ENCODE data around the gene ATMIN. TPM values are rescaled to one million over a fixed set of nuclear protein-coding genes. Genes with fewer than 3 reads are reported as not detected.

ATMIN gene
- total and polyA plus RNA-seq, 10 of the 15 experiments (the other 5 are each of a cell fraction or from before 2014, with no cell fraction given) = 5.2 to 28.9 (median 18.3) TPM

DNA sequence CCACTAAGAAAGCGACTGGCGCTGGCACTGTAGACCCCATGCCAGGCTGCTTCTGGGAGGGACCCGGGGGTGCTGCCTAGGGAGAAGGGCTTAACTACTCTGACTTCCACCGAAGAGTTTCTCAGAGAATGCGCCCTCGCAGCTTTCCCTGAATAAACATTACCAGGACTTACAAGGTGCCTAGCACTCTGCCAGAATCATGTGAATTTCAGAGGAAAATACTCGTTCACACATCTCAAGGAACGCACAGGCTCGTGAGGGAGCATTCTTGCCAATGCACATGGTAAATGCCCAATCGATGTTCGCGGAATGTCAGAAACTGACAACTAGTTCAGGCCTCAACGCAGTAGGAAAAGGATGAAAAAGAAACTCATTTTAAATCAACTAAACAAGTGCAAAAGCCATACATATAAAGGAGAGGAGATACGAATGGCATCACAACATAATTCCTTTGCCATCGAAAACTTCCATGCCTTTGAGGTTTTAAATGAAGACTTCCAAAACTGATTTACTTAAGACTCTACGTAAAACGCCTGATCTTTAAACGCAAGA lies 30.0 kb upstream of the ATMIN start:
- CTCF ChIA-PET = interaction anchor here (0.7 to 5.1 kb wide), 5 partner anchors 12 to 74 kb away, joined by 4 to 67 read pairs (median 20); partner anchors contain the start of gene ATMIN
- peaks cover 9% of the 10 kb centered on the region for H3K4me1 ChIP-seq (ENCODE audit: control insufficient read depth, insufficient read depth, low read length)
- peak overlapping the region; percentile 97 for H3K9ac ChIP-seq (ENCODE audit: control insufficient read depth, insufficient read depth, low read length)
- SMC1A ChIA-PET (ENCODE audit: uncharacterized antibody, unreplicated experiment) = interaction anchor here (1.4 to 2.0 kb wide), 6 partner anchors 12 to 73 kb away, joined by 3 to 16 read pairs (median 6); no protein-coding TSS in a partner anchor
- no TSS peak for BruUV-seq (replicated peaks)
- intact Hi-C loops (cut with micrococcal nuclease; ENCODE audit: unreplicated experiment) = loop anchor here (2.0 to 10.0 kb wide), 4 partner anchors 29 to 1649 kb away; partner anchors contain the start of genes ATMIN and GAN
- in situ Hi-C loops (cut with MboI) = no loop called here
- H3K9me3 ChIP-seq (replicated peaks; ENCODE audit: control insufficient read depth, insufficient read depth, low read length) = no peaks in the 10 kb centered on the region; the same call in 2 of the 3 replicates
- H2AFZ ChIP-seq (ENCODE audit: control insufficient read depth, low read depth, low read length) = no peak overlapping the region
- no peaks in the 10 kb centered on the region for H4K20me1 ChIP-seq (ENCODE audit: control insufficient read depth, insufficient read depth)
- peaks cover 86% of the 10 kb centered on the region for H3K79me2 ChIP-seq (ENCODE audit: control insufficient read depth, insufficient read depth, low read length)
- RAD21 ChIA-PET (ENCODE audit: unreplicated experiment) = interaction anchor here (1.6 to 1.9 kb wide), 2 partner anchors 9 to 30 kb away, joined by 6 read pairs; partner anchors contain the start of gene ATMIN
- FAIRE-seq (no peak), DNase-seq (ENCODE audit: low read depth, low spot score) (no peak), ATAC-seq (no peak)
- H3K4me2 ChIP-seq (ENCODE audit: control insufficient read depth, insufficient read depth) = peak overlapping the region; percentile 84
- WGBS (ENCODE audit: insufficient coverage, insufficient replicate concordance, low lambda C conversion rate, missing lambda C conversion rate) = 26% methylated on average over 18 of the region's 18 CpGs
- peak overlapping the region; percentile 93 for H3K4me3 ChIP-seq
- POLR2A ChIA-PET = interaction anchor here (1.1 to 4.2 kb wide), 4 partner anchors 8 to 475 kb away, joined by 3 to 25 read pairs (median 10); partner anchors contain the start of gene ATMIN
- H3K36me3 ChIP-seq (ENCODE audit: control insufficient read depth in 2 of 2, insufficient read depth in 2 of 2, low read length in 1 of 2) = 0 out of 4 replicates have a peak, but pooled peaks cover 0 to 2% of the 10 kb centered on the region in 2 experiments
- peak overlapping the region; percentile 100 for H3K27ac ChIP-seq (ENCODE audit: control insufficient read depth, insufficient read depth)
- no peaks in the 10 kb centered on the region for H3K27me3 ChIP-seq (replicated peaks in 1 of 2; ENCODE audit: control insufficient read depth in 2 of 2, insufficient read depth in 2 of 2, low read length in 1 of 2)
- TF ChIP-seq, protein P1, sequence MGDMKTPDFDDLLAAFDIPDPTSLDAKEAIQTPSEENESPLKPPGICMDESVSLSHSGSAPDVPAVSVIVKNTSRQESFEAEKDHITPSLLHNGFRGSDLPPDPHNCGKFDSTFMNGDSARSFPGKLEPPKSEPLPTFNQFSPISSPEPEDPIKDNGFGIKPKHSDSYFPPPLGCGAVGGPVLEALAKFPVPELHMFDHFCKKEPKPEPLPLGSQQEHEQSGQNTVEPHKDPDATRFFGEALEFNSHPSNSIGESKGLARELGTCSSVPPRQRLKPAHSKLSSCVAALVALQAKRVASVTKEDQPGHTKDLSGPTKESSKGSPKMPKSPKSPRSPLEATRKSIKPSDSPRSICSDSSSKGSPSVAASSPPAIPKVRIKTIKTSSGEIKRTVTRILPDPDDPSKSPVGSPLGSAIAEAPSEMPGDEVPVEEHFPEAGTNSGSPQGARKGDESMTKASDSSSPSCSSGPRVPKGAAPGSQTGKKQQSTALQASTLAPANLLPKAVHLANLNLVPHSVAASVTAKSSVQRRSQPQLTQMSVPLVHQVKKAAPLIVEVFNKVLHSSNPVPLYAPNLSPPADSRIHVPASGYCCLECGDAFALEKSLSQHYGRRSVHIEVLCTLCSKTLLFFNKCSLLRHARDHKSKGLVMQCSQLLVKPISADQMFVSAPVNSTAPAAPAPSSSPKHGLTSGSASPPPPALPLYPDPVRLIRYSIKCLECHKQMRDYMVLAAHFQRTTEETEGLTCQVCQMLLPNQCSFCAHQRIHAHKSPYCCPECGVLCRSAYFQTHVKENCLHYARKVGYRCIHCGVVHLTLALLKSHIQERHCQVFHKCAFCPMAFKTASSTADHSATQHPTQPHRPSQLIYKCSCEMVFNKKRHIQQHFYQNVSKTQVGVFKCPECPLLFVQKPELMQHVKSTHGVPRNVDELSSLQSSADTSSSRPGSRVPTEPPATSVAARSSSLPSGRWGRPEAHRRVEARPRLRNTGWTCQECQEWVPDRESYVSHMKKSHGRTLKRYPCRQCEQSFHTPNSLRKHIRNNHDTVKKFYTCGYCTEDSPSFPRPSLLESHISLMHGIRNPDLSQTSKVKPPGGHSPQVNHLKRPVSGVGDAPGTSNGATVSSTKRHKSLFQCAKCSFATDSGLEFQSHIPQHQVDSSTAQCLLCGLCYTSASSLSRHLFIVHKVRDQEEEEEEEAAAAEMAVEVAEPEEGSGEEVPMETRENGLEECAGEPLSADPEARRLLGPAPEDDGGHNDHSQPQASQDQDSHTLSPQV (IDR thresholded peaks at IDR 0.05) = no peak
- peak; percentile 63; the same call in 1 of the 2 replicates for TF ChIP-seq ZBTB40 (IDR thresholded peaks at IDR 0.05; ENCODE audit: borderline replicate concordance)
- TF ChIP-seq CHD2 (IDR thresholded peaks at IDR 0.05; ENCODE audit: borderline replicate concordance, low read depth, low read length) = no peak
- peak; percentile 99 for TF ChIP-seq MLLT1 (IDR thresholded peaks at IDR 0.05)
- no peak for TF ChIP-seq NR2F1 (conservative IDR thresholded peaks at IDR 0.05)
